ENCODE results near the gene PDE6G.

Gene PDE6G

GRCh38 chr17:81691608-81692007, 35.3 kb upstream of the PDE6G start:
- Histone ChIP-seq H3K4me3 (ENCODE audit: low read depth, low read length) (no peak overlapping the region), H3K36me3 (ENCODE audit: control insufficient read depth in 2 of 2, insufficient read depth in 1 of 2, low read length in 2 of 2) (peaks cover 6 to 98% of the 10 kb centered on the region in 2 experiments; a peak in 2 of 3 replicates), H3K9me3 (ENCODE audit: control insufficient read depth, insufficient read depth, low read depth, low read length) (no peaks in the 10 kb centered on the region), H3K27ac (ENCODE audit: extremely low read depth, low read depth, low read length) (no peak overlapping the region), H3K4me1 (ENCODE audit: control insufficient read depth, insufficient read depth, low read length) (no peaks in the 10 kb centered on the region)
- TF ChIP-seq ZBTB20 (tag by site-specific recombination; IDR thresholded peaks at IDR 0.05): no peak
- no peak for TF ChIP-seq GLIS1 (tag by site-specific recombination; IDR thresholded peaks at IDR 0.05)
- no peak for TF ChIP-seq ZNF48 (tag by site-specific recombination; IDR thresholded peaks at IDR 0.05)
- TF ChIP-seq SCRT1 (tag by site-specific recombination; IDR thresholded peaks at IDR 0.05; ENCODE audit: borderline replicate concordance): peak; percentile 59; the same call in 1 of the 2 replicates
- peak; percentile 81 for TF ChIP-seq SCRT2 (tag by site-specific recombination; IDR thresholded peaks at IDR 0.05)
- no peak for TF ChIP-seq ZBTB1 (tag by site-specific recombination; IDR thresholded peaks at IDR 0.05)
- POLR2A ChIA-PET: interaction anchor here (1.1 to 2.3 kb wide), 2 partner anchors 11 to 12 kb away, joined by 3 to 10 read pairs; partner anchors contain the start of gene MRPL12
- CTCF ChIA-PET: interaction anchor here (1.0 to 1.1 kb wide), 2 partner anchors 11 to 16 kb away, joined by 3 read pairs; no protein-coding TSS in a partner anchor

DNA sequence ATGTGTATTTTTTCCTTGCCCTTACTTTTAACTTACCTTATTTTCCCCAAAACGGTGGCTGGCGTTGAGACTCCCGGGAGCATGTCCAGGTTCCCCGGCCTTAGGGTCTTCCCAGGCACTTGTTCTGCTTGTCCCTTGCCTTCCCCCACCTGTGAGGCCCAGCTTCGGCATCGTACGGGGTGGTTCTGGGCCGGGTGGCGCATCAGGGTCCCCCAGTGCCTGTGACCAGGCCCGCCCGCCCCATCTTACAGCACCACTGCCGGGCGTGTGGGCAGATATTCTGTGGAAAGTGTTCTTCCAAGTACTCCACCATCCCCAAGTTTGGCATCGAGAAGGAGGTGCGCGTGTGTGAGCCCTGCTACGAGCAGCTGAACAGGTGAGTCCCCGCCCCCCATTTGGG, 34.9 kb upstream of the PDE6G start:
- peaks cover 6 to 98% of the 10 kb centered on the region in 2 experiments; a peak in 2 of 3 replicates for H3K36me3 ChIP-seq (ENCODE audit: control insufficient read depth in 2 of 2, insufficient read depth in 1 of 2, low read length in 2 of 2)
- POLR2A ChIA-PET: interaction anchor here (2.3 kb wide), 1 partner anchor 11 kb away, joined by 10 read pairs; the partner anchor contains the start of gene MRPL12
- TF ChIP-seq ZNF274 (IDR thresholded peaks at IDR 0.05; ENCODE audit: low read length) (no peak), ZNF274 (tag by site-specific recombination; IDR thresholded peaks at IDR 0.05; ENCODE audit: borderline replicate concordance) (no peak), ZXDB (tag by site-specific recombination; IDR thresholded peaks at IDR 0.05) (no peak), ZFP69B (tag by site-specific recombination; IDR thresholded peaks at IDR 0.05) (no peak), ZNF423 (tag by site-specific recombination; IDR thresholded peaks at IDR 0.05) (no peak), ZNF426 (tag by site-specific recombination; IDR thresholded peaks at IDR 0.05) (no peak), GLIS2 (tag by site-specific recombination; IDR thresholded peaks at IDR 0.05) (no peak), ZBTB8A (tag by site-specific recombination; IDR thresholded peaks at IDR 0.05) (no peak)

DNA sequence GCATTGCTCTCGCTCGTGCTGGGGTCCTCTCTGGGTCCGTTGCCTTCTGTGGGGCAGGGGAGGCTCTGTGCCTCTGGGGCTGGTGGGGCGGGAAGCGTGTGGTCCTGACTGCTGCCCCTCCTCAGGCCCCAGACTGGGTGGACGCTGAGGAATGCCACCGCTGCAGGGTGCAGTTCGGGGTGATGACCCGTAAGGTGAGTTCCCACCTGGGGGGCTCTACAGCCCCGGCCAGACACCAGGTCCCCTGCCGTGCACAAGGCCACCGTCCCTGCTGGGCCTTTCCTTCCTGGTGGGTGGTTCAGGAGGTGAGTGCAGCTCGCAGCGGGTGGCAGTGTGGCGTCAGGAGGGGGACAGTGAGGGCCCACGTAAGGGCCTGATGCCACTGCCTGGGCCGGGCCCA, 34.2 kb upstream of the PDE6G start:
- CTCF ChIA-PET: interaction anchor here (1.0 to 1.1 kb wide), 2 partner anchors 12 to 15 kb away, joined by 3 read pairs; no protein-coding TSS in a partner anchor
- no peak overlapping the region for H3K4me3 ChIP-seq (ENCODE audit: low read depth, low read length)
- no peaks in the 10 kb centered on the region for H3K4me1 ChIP-seq (ENCODE audit: control insufficient read depth, insufficient read depth, low read length)
- no peaks in the 10 kb centered on the region for H3K9me3 ChIP-seq (ENCODE audit: control insufficient read depth, insufficient read depth, low read depth, low read length)
- peaks cover 11 to 98% of the 10 kb centered on the region in 2 experiments; a peak in 2 of 3 replicates for H3K36me3 ChIP-seq (ENCODE audit: control insufficient read depth in 2 of 2, insufficient read depth in 1 of 2, low read length in 2 of 2)
- TF ChIP-seq GLIS2 (tag by site-specific recombination; IDR thresholded peaks at IDR 0.05) (no peak), ZIC2 (tag by site-specific recombination; IDR thresholded peaks at IDR 0.05) (peak; percentile 70)
- POLR2A ChIA-PET: interaction anchor here (2.3 kb wide), 1 partner anchor 12 kb away, joined by 10 read pairs; the partner anchor contains the start of gene MRPL12
- H3K27ac ChIP-seq (ENCODE audit: extremely low read depth, low read depth, low read length): no peak overlapping the region

More for the DNA sequence above, 34.9 kb upstream of the PDE6G start:
- no peak overlapping the region for H3K27ac ChIP-seq (ENCODE audit: extremely low read depth, low read depth, low read length)
- no peaks in the 10 kb centered on the region for H3K4me1 ChIP-seq (ENCODE audit: control insufficient read depth, insufficient read depth, low read length)
- no peaks in the 10 kb centered on the region for H3K9me3 ChIP-seq (ENCODE audit: control insufficient read depth, insufficient read depth, low read depth, low read length)
- CTCF ChIA-PET: interaction anchor here (1.0 to 1.1 kb wide), 2 partner anchors 11 to 16 kb away, joined by 3 read pairs; no protein-coding TSS in a partner anchor
- H3K4me3 ChIP-seq (ENCODE audit: low read depth, low read length): no peak overlapping the region

DNA sequence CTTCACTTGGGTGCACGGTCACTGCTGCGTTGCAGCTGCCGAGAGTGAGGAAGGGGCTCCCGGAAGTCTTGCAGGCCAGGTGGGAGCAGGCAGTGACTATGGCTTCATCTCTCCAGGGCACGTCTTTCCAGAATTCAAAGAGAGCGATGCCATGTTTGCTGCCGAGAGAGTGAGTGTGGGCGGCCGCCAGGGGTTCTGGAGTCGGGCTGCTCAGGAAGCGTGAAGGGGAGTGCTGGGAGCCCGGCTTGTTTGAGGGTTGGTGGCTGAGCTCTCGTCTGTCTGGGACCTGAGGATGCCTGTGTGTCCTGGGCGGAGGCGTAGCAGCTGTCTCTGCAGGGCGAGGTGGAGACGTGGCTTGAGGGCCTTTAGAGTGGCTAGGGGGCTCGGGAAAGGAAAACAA, 33.7 kb upstream of the PDE6G start:
- CTCF ChIA-PET: interaction anchor here (1.1 kb wide), 1 partner anchor 12 kb away, joined by 5 read pairs; no protein-coding TSS in a partner anchor
- TF ChIP-seq GFI1B (tag by site-specific recombination; IDR thresholded peaks at IDR 0.05) (no peak), PRDM6 (tag by site-specific recombination; IDR thresholded peaks at IDR 0.05) (no peak), ZIC2 (tag by site-specific recombination; IDR thresholded peaks at IDR 0.05) (no peak), ZNF549 (tag by site-specific recombination; IDR thresholded peaks at IDR 0.05) (no peak), ZBTB48 (tag by site-specific recombination; IDR thresholded peaks at IDR 0.05) (no peak), ZNF664 (tag by site-specific recombination; IDR thresholded peaks at IDR 0.05) (no peak), GLI4 (tag by site-specific recombination; IDR thresholded peaks at IDR 0.05) (no peak), SCRT1 (tag by site-specific recombination; IDR thresholded peaks at IDR 0.05; ENCODE audit: borderline replicate concordance) (no peak), ZNF112 (tag by site-specific recombination; IDR thresholded peaks at IDR 0.05) (no peak), ZNF48 (tag by site-specific recombination; IDR thresholded peaks at IDR 0.05) (no peak), OSR2 (tag by site-specific recombination; IDR thresholded peaks at IDR 0.05) (no peak), ZNF133 (tag by site-specific recombination; IDR thresholded peaks at IDR 0.05) (no peak)
- TF ChIP-seq, protein P1, sequence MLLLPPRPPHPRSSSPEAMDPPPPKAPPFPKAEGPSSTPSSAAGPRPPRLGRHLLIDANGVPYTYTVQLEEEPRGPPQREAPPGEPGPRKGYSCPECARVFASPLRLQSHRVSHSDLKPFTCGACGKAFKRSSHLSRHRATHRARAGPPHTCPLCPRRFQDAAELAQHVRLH (tag by site-specific recombination; IDR thresholded peaks at IDR 0.05): no peak
- TF ChIP-seq, protein P2, sequence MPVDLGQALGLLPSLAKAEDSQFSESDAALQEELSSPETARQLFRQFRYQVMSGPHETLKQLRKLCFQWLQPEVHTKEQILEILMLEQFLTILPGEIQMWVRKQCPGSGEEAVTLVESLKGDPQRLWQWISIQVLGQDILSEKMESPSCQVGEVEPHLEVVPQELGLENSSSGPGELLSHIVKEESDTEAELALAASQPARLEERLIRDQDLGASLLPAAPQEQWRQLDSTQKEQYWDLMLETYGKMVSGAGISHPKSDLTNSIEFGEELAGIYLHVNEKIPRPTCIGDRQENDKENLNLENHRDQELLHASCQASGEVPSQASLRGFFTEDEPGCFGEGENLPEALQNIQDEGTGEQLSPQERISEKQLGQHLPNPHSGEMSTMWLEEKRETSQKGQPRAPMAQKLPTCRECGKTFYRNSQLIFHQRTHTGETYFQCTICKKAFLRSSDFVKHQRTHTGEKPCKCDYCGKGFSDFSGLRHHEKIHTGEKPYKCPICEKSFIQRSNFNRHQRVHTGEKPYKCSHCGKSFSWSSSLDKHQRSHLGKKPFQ (tag by site-specific recombination; IDR thresholded peaks at IDR 0.05): no peak
- Histone ChIP-seq H3K36me3 (ENCODE audit: control insufficient read depth in 2 of 2, insufficient read depth in 1 of 2, low read length in 2 of 2) (peaks cover 11 to 98% of the 10 kb centered on the region in 2 experiments; a peak in 2 of 3 replicates), H3K27ac (ENCODE audit: extremely low read depth, low read depth, low read length) (no peak overlapping the region), H3K4me3 (ENCODE audit: low read depth, low read length) (no peak overlapping the region), H3K9me3 (ENCODE audit: control insufficient read depth, insufficient read depth, low read depth, low read length) (no peaks in the 10 kb centered on the region), H3K4me1 (ENCODE audit: control insufficient read depth, insufficient read depth, low read length) (no peaks in the 10 kb centered on the region)
- POLR2A ChIA-PET: interaction anchor here (1.3 to 2.3 kb wide), 2 partner anchors 11 to 13 kb away, joined by 4 to 10 read pairs; partner anchors contain the start of gene MRPL12
